HEK293 (cell line): Measurements from ENCODE around the gene CD55.

Source experiments
- CTCF ChIA-PET: fragments of 350-600 bp; formaldehyde crosslinking; extraction: SDS; loops from one replicate; lab custom pipeline; 2021; ENCODE audit warnings: antibody characterized with exemption; lab: Yijun Ruan, JAX
- POLR2A ChIA-PET: fragments of 300-600 bp; formaldehyde crosslinking; extraction: SDS; loops from one replicate; lab custom pipeline; 2020; ENCODE audit warnings: antibody characterized with exemption, inconsistent platforms; lab: Yijun Ruan, JAX
- H3K27ac ChIP-seq: fragments of 200-500 bp; sonication (Bioruptor generic); 2 replicates; pipeline ENCODE4 v1.5.1; 2014; ENCODE audit warnings: low read depth, low read length, control low read depth, inconsistent platforms; ENCODE audit errors: extremely low read depth
- H3K36me3 ChIP-seq, 2 experiments: fragments of 200-500 bp in 1 of 2; sonication (Bioruptor generic) in 1 of 2; 1 replicate in 1 of 2; 2 replicates in 1 of 2; pipeline ENCODE4 v1.5.1; 2014 to 2017; ENCODE audit warnings: inconsistent platforms in 2 of 2, low read length in 2 of 2; ENCODE audit not compliant: control insufficient read depth in 2 of 2, insufficient read depth in 1 of 2
- H3K4me1 ChIP-seq: fragments of 200-500 bp; sonication (Bioruptor generic); 2 replicates; pipeline ENCODE4 v1.5.1; 2014; ENCODE audit warnings: mild to moderate bottlenecking, low read length, inconsistent platforms; ENCODE audit not compliant: control insufficient read depth, insufficient read depth
- H3K4me3 ChIP-seq: 2 replicates; pipeline ENCODE4 v1.5.1; 2011; ENCODE audit warnings: low read depth, mild to moderate bottlenecking, control low read depth, low read length, moderate library complexity
- H3K9me3 ChIP-seq: fragments of 200-500 bp; sonication (Bioruptor generic); 2 replicates; pipeline ENCODE4 v1.5.1; 2014; ENCODE audit warnings: low read depth, low read length, inconsistent platforms; ENCODE audit not compliant: control insufficient read depth, insufficient read depth
- HOXC10 ChIP-seq: sonication (generic); formaldehyde crosslinking; IDR thresholded peaks from 2 replicates; pipeline ENCODE4 v1.8.1; 2023; ENCODE audit warnings: mild to moderate bottlenecking, missing genetic modification reagents
- KLF1 ChIP-seq: fragments of 450-650 bp; formaldehyde crosslinking; IDR thresholded peaks from 2 replicates; pipeline ENCODE4 v1.5.1; 2016; ENCODE audit warnings: missing biosample characterization, missing genetic modification characterization
- MEIS1 ChIP-seq: sonication (generic); formaldehyde crosslinking; IDR thresholded peaks from 2 replicates; pipeline ENCODE4 v1.8.1; 2022; ENCODE audit warnings: missing genetic modification reagents, mild to moderate bottlenecking, borderline replicate concordance
- PBX3 ChIP-seq: sonication (generic); formaldehyde crosslinking; IDR thresholded peaks from 2 replicates; pipeline ENCODE4 v1.8.1; 2022; ENCODE audit warnings: mild to moderate bottlenecking, moderate library complexity, missing genetic modification reagents
- PRDM1 ChIP-seq: fragments of 450-650 bp; formaldehyde crosslinking; IDR thresholded peaks from 2 replicates; pipeline ENCODE4; 2016; ENCODE audit warnings: missing biosample characterization, missing genetic modification characterization
- PRDM4 ChIP-seq: fragments of 450-650 bp; formaldehyde crosslinking; IDR thresholded peaks from 2 replicates; pipeline ENCODE4 v1.5.1; 2017; ENCODE audit warnings: missing biosample characterization, missing genetic modification characterization
- SP2 ChIP-seq: fragments of 450-650 bp; formaldehyde crosslinking; IDR thresholded peaks from 2 replicates; pipeline ENCODE4 v1.5.1; 2016; ENCODE audit warnings: missing biosample characterization, missing genetic modification characterization
- ZBTB48 ChIP-seq: fragments of 450-650 bp; formaldehyde crosslinking; IDR thresholded peaks from 2 replicates; pipeline ENCODE4 v1.5.1; 2016; ENCODE audit warnings: missing biosample characterization, missing genetic modification characterization
- ZNF114 ChIP-seq: fragments of 450-650 bp; formaldehyde crosslinking; IDR thresholded peaks from 2 replicates; pipeline ENCODE4 v1.5.0; 2017; ENCODE audit warnings: missing biosample characterization, missing genetic modification characterization
- ZNF155 ChIP-seq: fragments of 450-650 bp; formaldehyde crosslinking; IDR thresholded peaks from 2 replicates; pipeline ENCODE4 v1.5.1; 2016; ENCODE audit warnings: missing biosample characterization, missing genetic modification characterization
- ZNF184 ChIP-seq: fragments of 450-650 bp; IDR thresholded peaks from 2 replicates; pipeline ENCODE4 v1.5.1; 2018; ENCODE audit warnings: missing biosample characterization, mild to moderate bottlenecking, missing genetic modification characterization
- ZNF214 ChIP-seq: fragments of 450-650 bp; formaldehyde crosslinking; IDR thresholded peaks from 2 replicates; pipeline ENCODE4 v1.5.1; 2017; ENCODE audit warnings: missing biosample characterization, mild to moderate bottlenecking, missing genetic modification characterization, borderline replicate concordance
- ZNF23 ChIP-seq: fragments of 450-650 bp; formaldehyde crosslinking; IDR thresholded peaks from 2 replicates; pipeline ENCODE4 v1.5.1; 2016; ENCODE audit warnings: missing biosample characterization, missing genetic modification characterization, borderline replicate concordance
- ZNF239 ChIP-seq: fragments of 450-650 bp; formaldehyde crosslinking; IDR thresholded peaks from 2 replicates; pipeline ENCODE4 v1.5.1; 2016; ENCODE audit warnings: missing biosample characterization, missing genetic modification characterization
- ZNF341 ChIP-seq: fragments of 450-650 bp; formaldehyde crosslinking; IDR thresholded peaks from 2 replicates; pipeline ENCODE4; 2016; ENCODE audit warnings: low read depth, missing biosample characterization, missing genetic modification characterization
- ZNF366 ChIP-seq: fragments of 450-650 bp; formaldehyde crosslinking; conservative IDR thresholded peaks from 2 replicates; pipeline ENCODE4 v1.5.1; 2016; ENCODE audit warnings: missing biosample characterization, missing genetic modification characterization
- ZNF37A ChIP-seq: fragments of 450-650 bp; IDR thresholded peaks from 2 replicates; pipeline ENCODE4 v1.5.1; 2018; ENCODE audit warnings: missing biosample characterization, missing genetic modification characterization
- ZNF404 ChIP-seq: fragments of 450-650 bp; formaldehyde crosslinking; IDR thresholded peaks from 2 replicates; pipeline ENCODE4 v1.5.1; 2017; ENCODE audit warnings: missing biosample characterization, missing genetic modification characterization
- ZNF423 ChIP-seq: fragments of 450-650 bp; formaldehyde crosslinking; IDR thresholded peaks from 2 replicates; pipeline ENCODE4 v1.5.1; 2016; ENCODE audit warnings: missing biosample characterization, missing genetic modification characterization
- ZNF518A ChIP-seq: fragments of 450-650 bp; formaldehyde crosslinking; conservative IDR thresholded peaks from 2 replicates; pipeline ENCODE4 v1.5.1; 2016; ENCODE audit warnings: low read depth, missing biosample characterization, missing genetic modification characterization
- ZNF529 ChIP-seq: fragments of 450-650 bp; formaldehyde crosslinking; IDR thresholded peaks from 2 replicates; pipeline ENCODE4 v1.5.1; 2017; ENCODE audit warnings: missing genetic modification characterization, missing biosample characterization; ENCODE audit not compliant: insufficient replicate concordance
- ZNF530 ChIP-seq: fragments of 450-650 bp; formaldehyde crosslinking; IDR thresholded peaks from 2 replicates; pipeline ENCODE4 v1.5.1; 2016; ENCODE audit warnings: low read depth, missing biosample characterization, missing genetic modification characterization
- ZNF571 ChIP-seq: fragments of 450-650 bp; formaldehyde crosslinking; IDR thresholded peaks from 2 replicates; pipeline ENCODE4 v1.5.0; 2017; ENCODE audit warnings: missing biosample characterization, missing genetic modification characterization
- ZNF580 ChIP-seq: fragments of 450-650 bp; formaldehyde crosslinking; IDR thresholded peaks from 2 replicates; pipeline ENCODE4 v1.5.1; 2016; ENCODE audit warnings: missing biosample characterization, missing genetic modification characterization
- ZNF76 ChIP-seq: fragments of 450-650 bp; formaldehyde crosslinking; IDR thresholded peaks from 2 replicates; pipeline ENCODE4; 2016; ENCODE audit warnings: low read depth, missing biosample characterization, missing genetic modification characterization, borderline replicate concordance
- ZNF791 ChIP-seq: fragments of 450-650 bp; formaldehyde crosslinking; IDR thresholded peaks from 2 replicates; pipeline ENCODE4 v1.5.1; 2016; ENCODE audit warnings: missing biosample characterization, missing genetic modification characterization
- ZNF792 ChIP-seq: fragments of 450-650 bp; formaldehyde crosslinking; IDR thresholded peaks from 2 replicates; pipeline ENCODE4 v1.5.1; 2016; ENCODE audit warnings: missing biosample characterization, missing genetic modification characterization
- ZNF830 ChIP-seq: fragments of 450-650 bp; IDR thresholded peaks from 2 replicates; pipeline ENCODE4 v1.5.0; 2018; ENCODE audit warnings: missing biosample characterization, missing genetic modification characterization, low read depth, mild to moderate bottlenecking, moderate library complexity

Gene CD55

GRCh38 chr1:207389728-207390464 lies 68.4 kb downstream of the CD55 start:
- ChIA-PET CTCF (no interaction called here), POLR2A (no interaction called here)
- no peak for TF ChIP-seq MEIS1 (CRISPR knock-in tag)
- no peak for TF ChIP-seq PBX3 (CRISPR knock-in tag)
- TF ChIP-seq PRDM1 (tag by site-specific recombination) = no peak
- no peak for TF ChIP-seq ZNF571 (tag by site-specific recombination)
- TF ChIP-seq ZNF76 = no peak
- TF ChIP-seq ZNF580 = no peak
- no peak for TF ChIP-seq ZNF830 (tag by site-specific recombination)
- TF ChIP-seq ZNF114 (tag by site-specific recombination) = no peak
- no peak for TF ChIP-seq ZNF214 (tag by site-specific recombination)
- TF ChIP-seq ZNF530 = no peak
- no peak for TF ChIP-seq HOXC10
- no peak for TF ChIP-seq ZNF155 (tag by site-specific recombination)
- no peak for TF ChIP-seq SP2 (tag by site-specific recombination)
- no peak for TF ChIP-seq ZNF518A (tag by site-specific recombination)
- H3K9me3 ChIP-seq = no peaks in the 10 kb centered on the region
- H3K4me1 ChIP-seq = no peaks in the 10 kb centered on the region
- no peak overlapping the region for H3K27ac ChIP-seq
- H3K36me3 ChIP-seq = no peaks in the 10 kb centered on the region
- no peak overlapping the region for H3K4me3 ChIP-seq

- H3K4me1 ChIP-seq = no peaks in the 10 kb centered on the region
- H3K9me3 ChIP-seq = no peaks in the 10 kb centered on the region
- ChIA-PET POLR2A (interaction anchor here (0.7 kb wide), 1 partner anchor 102 kb away, joined by 6 read pairs; no protein-coding TSS in a partner anchor), CTCF (interaction anchor here (0.5 to 2.1 kb wide), 3 partner anchors 11 to 619 kb away, joined by 3 to 9 read pairs (median 3); no protein-coding TSS in a partner anchor)
- H3K4me3 ChIP-seq = no peak overlapping the region
- H3K36me3 ChIP-seq = no peaks in the 10 kb centered on the region
- no peak overlapping the region for H3K27ac ChIP-seq
- TF ChIP-seq ZNF341 (tag by site-specific recombination) (no peak), ZNF37A (tag by site-specific recombination) (no peak), ZNF791 (no peak), ZNF792 (tag by site-specific recombination) (no peak), ZNF23 (tag by site-specific recombination) (no peak), SP2 (tag by site-specific recombination) (no peak), ZBTB48 (tag by site-specific recombination) (no peak), ZNF423 (no peak), ZNF529 (tag by site-specific recombination) (no peak), ZNF184 (tag by site-specific recombination) (no peak), ZNF404 (tag by site-specific recombination) (no peak), KLF1 (tag by site-specific recombination) (no peak), ZNF239 (no peak), PRDM4 (tag by site-specific recombination) (no peak), ZNF366 (no peak)
These were observed 72.1 kb downstream of the CD55 start for GRCh38 chr1:207393610-207394009.
